Measurements from ENCODE around the gene PLCD1. TPM values are rescaled to one million over a fixed set of nuclear protein-coding genes. Genes with fewer than 3 reads are reported as not detected.
"Not testable (repeated sequence)": the region's sequence is repeated elsewhere in the genome, so short reads cannot be mapped to it uniquely, and the experiment has no call there.

The PLCD1 gene
- total RNA-seq, 2 donors from 2014 or later: 29.7 to 176 TPM

GRCh38 chr3:38062809-38063208, 33.4 kb upstream of the PLCD1 start:
- Histone ChIP-seq H3K36me3 (no peaks in the 10 kb centered on the region), H3K4me3 (no peak overlapping the region), H3K27ac (no peak overlapping the region), H3K27me3 (replicated peaks; ENCODE audit: insufficient read depth) (no peaks in the 10 kb centered on the region), H3K9me3 (no peaks in the 10 kb centered on the region), H3K4me1 (replicated peaks) (no peaks in the 10 kb centered on the region)
- WGBS: 71% methylated on average over 2 of the region's 2 CpGs
- no peak for DNase-seq (ENCODE audit: low spot score)
- intact Hi-C loops (cut with DNase I): loop anchor here (2.0 kb wide), 1 partner anchor 62 kb away; no protein-coding TSS in a partner anchor
- no peak for TF ChIP-seq POLR2A (IDR thresholded peaks at IDR 0.05)
- no peak for TF ChIP-seq POLR2AphosphoS5 (IDR thresholded peaks at IDR 0.05)
- no peak for TF ChIP-seq CTCF (IDR thresholded peaks at IDR 0.05)

- Histone ChIP-seq H3K4me1 (replicated peaks) (no peaks in the 10 kb centered on the region), H3K9me3 (no peaks in the 10 kb centered on the region), H3K36me3 (no peaks in the 10 kb centered on the region), H3K27me3 (replicated peaks; ENCODE audit: insufficient read depth) (no peaks in the 10 kb centered on the region), H3K4me3 (no peak overlapping the region), H3K27ac (no peak overlapping the region)
- TF ChIP-seq CTCF (IDR thresholded peaks at IDR 0.05): no peak
- no peak for TF ChIP-seq POLR2AphosphoS5 (IDR thresholded peaks at IDR 0.05)
- no peak for TF ChIP-seq POLR2A (IDR thresholded peaks at IDR 0.05)
- no peak for DNase-seq (ENCODE audit: low spot score)
- 82% methylated on average over 7 of the region's 7 CpGs for WGBS
- intact Hi-C loops (cut with DNase I): no loop called here
Observed at GRCh38 chr3:38059591-38059990, 30.1 kb upstream of the PLCD1 start.

DNA sequence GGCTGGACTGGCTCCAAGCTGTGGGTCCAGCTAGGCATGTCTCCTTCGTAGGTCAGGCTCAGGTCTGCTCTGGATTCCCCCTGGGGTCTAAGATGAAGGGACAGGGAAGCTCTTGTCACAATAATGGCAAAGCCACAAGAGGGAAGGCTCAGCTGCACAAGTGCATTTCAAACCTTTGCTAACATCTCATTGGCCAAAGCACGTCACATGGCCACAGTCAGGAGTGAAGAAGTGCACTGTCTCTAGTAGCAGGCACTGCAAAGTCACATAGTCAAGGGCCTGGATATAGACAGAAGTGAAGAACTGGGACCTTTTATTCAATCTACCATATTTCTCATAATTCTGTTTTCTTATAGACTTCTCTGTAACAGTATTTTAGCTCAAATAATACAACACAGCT, 29.7 kb upstream of the PLCD1 start:
- Histone ChIP-seq H3K27ac (no peak overlapping the region), H3K36me3 (no peaks in the 10 kb centered on the region), H3K4me3 (no peak overlapping the region), H3K27me3 (replicated peaks; ENCODE audit: insufficient read depth) (no peaks in the 10 kb centered on the region), H3K4me1 (replicated peaks) (no peaks in the 10 kb centered on the region), H3K9me3 (no peaks in the 10 kb centered on the region)
- intact Hi-C loops (cut with DNase I): no loop called here
- 74% methylated on average over 2 of the region's 2 CpGs for WGBS
- no peak for DNase-seq (ENCODE audit: low spot score)
- no peak for TF ChIP-seq CTCF (IDR thresholded peaks at IDR 0.05)
- no peak for TF ChIP-seq POLR2A (IDR thresholded peaks at IDR 0.05)
- TF ChIP-seq POLR2AphosphoS5 (IDR thresholded peaks at IDR 0.05): no peak

DNA sequence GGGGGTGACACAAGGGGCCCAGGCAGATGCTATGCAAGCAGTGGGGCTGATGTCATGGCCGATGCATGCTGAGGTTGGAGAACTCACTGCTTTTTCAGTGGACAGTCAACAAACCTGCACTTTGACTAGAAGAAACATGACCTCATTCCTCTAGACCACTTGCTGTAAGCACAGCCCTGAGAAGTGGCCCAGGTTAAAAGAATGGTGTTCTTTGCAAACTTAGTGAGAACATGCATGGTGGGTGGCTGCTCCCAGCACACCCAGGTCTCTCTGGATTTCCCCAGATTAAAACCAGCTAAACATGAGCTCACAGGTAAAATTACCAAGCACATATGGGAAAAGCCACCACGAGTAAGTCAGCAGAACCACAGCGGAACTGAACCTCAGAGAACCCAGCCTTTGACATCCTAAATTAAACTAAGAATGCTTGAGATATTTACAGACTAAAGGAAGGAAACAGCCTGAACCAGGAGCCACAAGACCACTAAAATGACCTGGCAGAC, 25.1 kb upstream of the PLCD1 start:
- no peaks in the 10 kb centered on the region for H3K36me3 ChIP-seq
- no peaks in the 10 kb centered on the region for H3K9me3 ChIP-seq
- no peak overlapping the region for H3K4me3 ChIP-seq
- intact Hi-C loops (cut with DNase I): no loop called here
- no peaks in the 10 kb centered on the region for H3K4me1 ChIP-seq (replicated peaks)
- TF ChIP-seq POLR2AphosphoS5 (IDR thresholded peaks at IDR 0.05) (no peak), POLR2A (IDR thresholded peaks at IDR 0.05) (no peak), CTCF (IDR thresholded peaks at IDR 0.05) (no peak)
- WGBS: 82% methylated on average over 3 of the region's 3 CpGs
- DNase-seq (ENCODE audit: low spot score): no peak
- no peaks in the 10 kb centered on the region for H3K27me3 ChIP-seq (replicated peaks; ENCODE audit: insufficient read depth)
- no peak overlapping the region for H3K27ac ChIP-seq

DNA sequence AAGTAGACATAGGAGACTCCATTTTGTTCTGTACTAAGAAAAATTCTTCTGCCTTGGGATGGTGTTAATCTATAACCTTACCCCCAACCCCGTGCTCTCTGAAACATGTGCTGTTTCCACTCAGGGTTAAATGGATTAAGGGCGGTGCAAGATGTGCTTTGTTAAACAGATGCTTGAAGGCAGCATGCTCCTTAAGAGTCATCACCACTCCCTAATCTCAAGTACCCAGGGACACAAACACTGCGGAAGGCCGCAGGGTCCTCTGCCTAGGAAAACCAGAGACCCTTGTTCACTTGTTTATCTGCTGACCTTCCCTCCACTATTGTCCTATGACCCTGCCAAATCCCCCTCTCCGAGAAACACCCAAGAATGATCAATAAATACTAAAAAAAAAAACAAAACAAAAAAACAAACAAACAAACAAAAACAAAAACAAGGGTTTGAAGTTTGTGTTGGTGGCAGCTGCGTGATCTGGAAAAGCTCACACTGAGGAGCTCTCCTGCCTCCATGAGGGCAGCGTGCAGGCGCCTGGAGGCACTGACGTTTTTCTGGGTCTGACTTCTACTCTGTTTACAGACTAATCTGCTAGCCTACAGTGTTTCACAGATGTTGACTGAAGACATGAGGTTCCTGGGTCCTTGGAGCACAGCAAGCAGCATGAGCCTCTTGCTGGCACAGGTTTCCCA, 24.5 kb upstream of the PLCD1 start:
- H3K27me3 ChIP-seq (replicated peaks; ENCODE audit: insufficient read depth); DNase-seq (ENCODE audit: low spot score); H3K36me3 ChIP-seq; intact Hi-C loops (cut with DNase I); H3K4me3 ChIP-seq; H3K27ac ChIP-seq; H3K9me3 ChIP-seq; H3K4me1 ChIP-seq (replicated peaks): not testable (repeated sequence)
- WGBS: 86% methylated on average over 9 of the region's 9 CpGs

- H3K27ac ChIP-seq; H3K9me3 ChIP-seq; intact Hi-C loops (cut with DNase I); H3K36me3 ChIP-seq; H3K4me3 ChIP-seq; DNase-seq (ENCODE audit: low spot score); H3K4me1 ChIP-seq (replicated peaks); H3K27me3 ChIP-seq (replicated peaks; ENCODE audit: insufficient read depth): not testable (repeated sequence)
- WGBS: 99% methylated on average over 11 of the region's 32 CpGs
Observed at GRCh38 chr3:38053286-38053685, 23.8 kb upstream of the PLCD1 start.
